ENCODE results near the gene LGR5.

The LGR5 gene

DNA sequence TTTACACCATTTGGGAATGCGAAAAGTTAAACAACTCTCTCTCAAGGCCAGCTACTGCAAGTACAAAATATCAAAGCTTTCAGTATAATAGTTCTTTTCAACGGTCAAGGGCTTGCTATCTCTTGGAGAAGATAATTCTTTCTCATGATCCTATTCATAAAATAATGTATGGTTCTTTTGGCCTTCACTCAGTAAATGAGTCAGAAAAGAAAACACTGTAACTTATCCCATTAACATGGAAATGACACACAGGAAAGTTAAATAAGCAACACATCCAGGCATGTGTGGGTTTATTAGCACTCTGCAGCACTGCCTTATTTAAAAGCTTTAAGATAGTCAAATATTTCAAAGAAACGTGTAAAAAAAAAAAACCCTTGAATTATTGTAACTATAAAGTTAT, 187.2 kb downstream of the LGR5 start:
- no peak overlapping the region for H3K27ac ChIP-seq (ENCODE audit: low read length)
- TF ChIP-seq EZH2phosphoT487 (IDR thresholded peaks at IDR 0.05; ENCODE audit: low read depth) (no peak), CTCF (IDR thresholded peaks at IDR 0.05; ENCODE audit: low read depth, low read length) (no peak)
- H3K9me3 ChIP-seq (ENCODE audit: insufficient read depth, low read length), result no peaks in the 10 kb centered on the region
- H3K4me3 ChIP-seq (ENCODE audit: low read length), result no peak overlapping the region
- no peak overlapping the region for H3K9ac ChIP-seq (ENCODE audit: low read length)
- H3K27me3 ChIP-seq (ENCODE audit: low read depth, low read length), result no peaks in the 10 kb centered on the region
- peaks cover 5% of the 10 kb centered on the region for H3K79me2 ChIP-seq (ENCODE audit: low read length)
- peaks cover 76% of the 10 kb centered on the region for H3K36me3 ChIP-seq (replicated peaks; ENCODE audit: low read depth, low read length)
- H3K4me1 ChIP-seq (ENCODE audit: low read length), result peaks cover 10% of the 10 kb centered on the region
- no peak overlapping the region for H3K4me2 ChIP-seq (ENCODE audit: low read length)
- no peak overlapping the region for H2AFZ ChIP-seq (ENCODE audit: low read depth, low read length)
- 0 out of 2 replicates have a peak, but pooled peaks cover 3% of the 10 kb centered on the region for H4K20me1 ChIP-seq (ENCODE audit: insufficient read depth, low read length)

DNA sequence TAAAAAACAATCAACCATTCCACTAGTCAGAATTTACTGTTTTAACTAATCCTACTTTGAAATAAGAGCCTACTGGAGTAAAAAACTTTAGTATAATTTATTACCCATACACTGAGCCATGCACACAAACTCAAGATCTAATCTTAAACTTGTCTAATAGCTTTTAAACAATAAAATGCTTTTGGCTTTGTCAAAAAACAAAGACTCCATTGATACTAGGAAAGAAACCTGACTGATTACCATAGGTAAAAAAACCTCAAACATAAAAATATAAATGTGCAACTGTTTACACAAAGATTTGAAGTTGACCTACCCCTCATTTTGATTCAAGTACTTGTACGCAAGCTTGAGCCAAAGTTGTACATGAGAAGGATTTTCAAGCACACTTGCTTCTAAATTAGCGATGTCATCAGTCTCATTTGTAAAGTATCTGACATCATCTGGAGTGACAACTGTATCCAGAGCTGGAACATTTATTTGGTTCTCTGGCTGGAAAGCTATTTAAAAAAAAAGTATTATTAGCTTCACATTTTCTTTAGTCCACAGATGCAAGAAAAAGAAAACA, 187.9 kb downstream of the LGR5 start:
- no peak overlapping the region for H3K27ac ChIP-seq (ENCODE audit: low read length)
- H3K27me3 ChIP-seq (ENCODE audit: low read depth, low read length), result no peaks in the 10 kb centered on the region
- no peak overlapping the region for H3K4me3 ChIP-seq (ENCODE audit: low read length)
- no peak overlapping the region for H3K4me2 ChIP-seq (ENCODE audit: low read length)
- peaks cover 5% of the 10 kb centered on the region for H3K79me2 ChIP-seq (ENCODE audit: low read length)
- 0 out of 2 replicates have a peak, but pooled peaks cover 3% of the 10 kb centered on the region for H4K20me1 ChIP-seq (ENCODE audit: insufficient read depth, low read length)
- peaks cover 75% of the 10 kb centered on the region for H3K36me3 ChIP-seq (replicated peaks; ENCODE audit: low read depth, low read length)
- H3K9me3 ChIP-seq (ENCODE audit: insufficient read depth, low read length), result no peaks in the 10 kb centered on the region
- TF ChIP-seq EZH2phosphoT487 (IDR thresholded peaks at IDR 0.05; ENCODE audit: low read depth) (no peak), CTCF (IDR thresholded peaks at IDR 0.05; ENCODE audit: low read depth, low read length) (no peak)
- H2AFZ ChIP-seq (ENCODE audit: low read depth, low read length), result no peak overlapping the region
- H3K4me1 ChIP-seq (ENCODE audit: low read length), result peaks cover 10% of the 10 kb centered on the region
- no peak overlapping the region for H3K9ac ChIP-seq (ENCODE audit: low read length)

Measured in OCI-LY3 (cell line).